ENCODE data around the gene FOXI2.

- TF ChIP-seq POLR2A (IDR thresholded peaks at IDR 0.05; ENCODE audit: borderline replicate concordance, extremely low read depth, insufficient read depth, insufficient read length), result no peak
- TF ChIP-seq CTCF (IDR thresholded peaks at IDR 0.05 in 2 of 3, conservative IDR thresholded peaks at IDR 0.05 in 1 of 3; ENCODE audit: borderline replicate concordance in 1 of 3, insufficient read depth in 1 of 3, low read depth in 2 of 3, low read length in 2 of 3), result no peak
- no peak for TF ChIP-seq ATF3 (IDR thresholded peaks at IDR 0.05)
Measured at GRCh38 chr10:127737563-127738511, 852 bp downstream of the FOXI2 start.
